DMS 273 (cell line): ENCODE results near the gene C1QTNF5.
A peak's percentile ranks its signal among the peaks of the same experiment; 100 is the strongest.

Experiments
- DNase-seq: peaks from one replicate; lab custom pipeline; 2025; ENCODE audit not compliant: unreplicated experiment; lab: John Stamatoyannopoulos, UW

The C1QTNF5 gene

GRCh38 chr11:119318240-119319135, 22.2 kb downstream of the C1QTNF5 start:
- peak; percentile 14 for DNase-seq

DNA sequence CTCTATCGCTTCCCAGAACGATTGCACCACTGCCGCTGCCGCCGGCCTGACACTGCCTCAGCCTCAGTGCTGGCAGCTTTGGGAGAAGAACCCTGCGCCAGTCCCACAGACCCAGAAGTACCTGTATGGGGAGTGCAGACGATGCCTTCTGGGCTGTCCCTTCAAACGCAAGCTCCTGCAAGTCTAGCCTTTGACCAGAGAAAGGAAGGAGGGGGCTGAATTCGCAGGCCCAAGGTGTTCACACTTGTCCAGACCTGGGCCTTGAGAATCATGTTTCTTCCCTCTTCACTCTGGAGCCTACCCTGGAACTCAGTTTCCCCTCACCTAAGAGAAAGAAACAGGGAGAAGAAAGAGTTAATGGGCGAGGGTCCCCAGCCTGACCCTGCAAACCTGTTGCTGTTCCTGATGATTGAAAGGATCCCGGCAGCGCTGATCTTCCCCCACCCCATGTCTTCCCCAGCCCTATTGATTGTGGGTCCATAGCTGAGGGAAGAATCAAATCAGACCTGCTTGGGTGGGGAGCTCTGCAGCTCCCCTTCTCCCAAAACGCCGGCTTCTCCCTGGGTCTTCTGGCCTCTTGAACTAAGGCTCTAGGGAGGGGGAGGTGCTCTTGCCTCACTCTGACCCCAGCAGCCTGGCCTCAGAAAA, 23.0 kb downstream of the C1QTNF5 start:
- DNase-seq = no peak

DNA sequence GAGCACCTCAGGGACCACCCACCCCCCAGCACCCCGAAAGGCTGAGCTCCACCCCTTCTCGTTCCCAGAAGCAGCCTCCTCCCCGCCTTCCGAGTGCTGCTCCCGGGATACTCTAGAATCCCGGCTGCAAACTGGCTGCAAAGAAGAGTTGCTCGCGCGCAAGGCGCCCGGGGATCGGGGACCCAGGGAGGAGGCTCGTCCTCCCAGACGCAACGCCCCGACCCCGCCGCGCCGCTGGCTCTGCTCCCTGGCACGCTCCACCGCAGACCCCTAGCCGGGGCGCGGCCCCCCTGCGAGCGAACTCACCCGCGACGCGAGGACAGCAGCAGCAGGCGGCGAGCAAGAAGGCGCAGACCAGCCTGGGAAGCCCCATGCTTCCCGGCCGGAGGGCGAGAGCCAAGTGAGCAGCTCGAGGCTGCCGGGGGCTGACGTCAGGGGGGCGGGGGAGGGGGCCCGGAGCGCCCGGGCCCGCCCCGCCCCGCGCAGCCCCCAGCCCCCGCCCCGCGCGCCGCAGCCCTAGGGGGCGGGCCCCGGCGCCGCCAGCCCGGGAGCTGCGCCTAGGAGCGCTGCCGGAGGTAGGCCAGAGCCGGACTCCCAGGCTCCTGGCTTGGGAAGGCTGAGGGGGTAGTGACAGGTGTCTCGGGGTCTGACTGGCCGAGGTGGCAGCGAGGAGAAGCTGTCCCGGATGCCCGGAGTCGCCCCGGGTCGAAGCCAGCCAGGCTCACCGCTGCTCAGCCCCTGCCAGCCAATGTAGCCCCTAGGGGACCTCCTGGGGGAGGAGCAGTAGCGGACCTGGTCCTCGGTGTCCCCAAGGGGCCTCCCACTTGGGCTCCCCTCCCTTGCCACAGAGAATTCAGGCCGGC, 23.7 kb downstream of the C1QTNF5 start, which contains the start of gene MCAM:
TSS of gene MCAM (minus strand) at position 402 of the 863 bp plus-strand sequence. CDS start at position 373, 29 bp downstream.
- DNase-seq = peak; percentile 71

- DNase-seq = peak; percentile 79
Observed at GRCh38 chr11:119316016-119316728, 24.5 kb downstream of the C1QTNF5 start.

DNA sequence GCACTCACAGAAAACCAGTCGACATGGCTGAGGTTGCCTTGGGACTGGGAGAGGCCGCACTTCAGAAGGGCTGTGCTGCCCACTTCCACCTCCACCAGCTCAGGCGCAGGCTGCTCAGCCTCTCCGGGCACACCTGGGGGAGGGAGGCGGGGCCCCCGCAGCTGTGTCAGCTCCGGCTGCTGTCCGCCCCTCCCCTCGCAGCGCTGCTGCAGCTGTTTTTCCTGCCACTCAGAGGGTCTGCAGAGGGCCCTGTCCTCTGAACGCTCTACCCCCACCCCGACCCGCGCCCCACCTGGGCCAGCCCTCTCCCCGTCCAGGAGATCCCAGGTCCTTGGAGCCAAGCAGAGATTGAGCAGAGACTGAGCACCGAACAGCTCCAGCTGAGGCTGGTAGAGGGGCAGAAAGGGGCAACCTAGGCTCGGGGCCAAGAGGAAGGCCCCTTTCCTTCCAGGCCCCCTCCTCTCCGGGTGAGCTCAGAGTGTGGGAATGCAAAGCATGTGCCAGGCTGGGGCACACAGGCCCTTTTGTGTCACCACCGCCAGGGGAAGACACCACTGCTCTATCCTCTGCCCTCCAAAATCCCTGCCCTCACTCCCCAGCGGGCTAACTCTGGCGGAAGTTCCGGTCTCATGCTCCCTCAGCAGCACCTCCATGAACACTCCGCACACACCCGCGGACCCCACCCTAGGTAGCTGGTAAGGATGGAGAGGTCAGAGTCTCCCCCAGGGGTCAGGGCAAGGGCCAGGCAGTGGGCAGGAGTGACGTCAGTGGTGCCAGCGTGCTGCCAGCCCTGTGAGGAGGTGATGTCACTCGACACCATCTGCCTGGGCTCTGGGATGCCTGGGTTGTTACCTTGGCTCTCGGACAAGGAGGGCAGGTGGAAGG, 25.3 kb downstream of the C1QTNF5 start:
- peak; percentile 76 for DNase-seq

GRCh38 chr11:119314726-119315125, 26.0 kb downstream of the C1QTNF5 start:
- DNase-seq = no peak

GRCh38 chr11:119310682-119311052, 30.0 kb downstream of the C1QTNF5 start:
- DNase-seq = no peak

DNA sequence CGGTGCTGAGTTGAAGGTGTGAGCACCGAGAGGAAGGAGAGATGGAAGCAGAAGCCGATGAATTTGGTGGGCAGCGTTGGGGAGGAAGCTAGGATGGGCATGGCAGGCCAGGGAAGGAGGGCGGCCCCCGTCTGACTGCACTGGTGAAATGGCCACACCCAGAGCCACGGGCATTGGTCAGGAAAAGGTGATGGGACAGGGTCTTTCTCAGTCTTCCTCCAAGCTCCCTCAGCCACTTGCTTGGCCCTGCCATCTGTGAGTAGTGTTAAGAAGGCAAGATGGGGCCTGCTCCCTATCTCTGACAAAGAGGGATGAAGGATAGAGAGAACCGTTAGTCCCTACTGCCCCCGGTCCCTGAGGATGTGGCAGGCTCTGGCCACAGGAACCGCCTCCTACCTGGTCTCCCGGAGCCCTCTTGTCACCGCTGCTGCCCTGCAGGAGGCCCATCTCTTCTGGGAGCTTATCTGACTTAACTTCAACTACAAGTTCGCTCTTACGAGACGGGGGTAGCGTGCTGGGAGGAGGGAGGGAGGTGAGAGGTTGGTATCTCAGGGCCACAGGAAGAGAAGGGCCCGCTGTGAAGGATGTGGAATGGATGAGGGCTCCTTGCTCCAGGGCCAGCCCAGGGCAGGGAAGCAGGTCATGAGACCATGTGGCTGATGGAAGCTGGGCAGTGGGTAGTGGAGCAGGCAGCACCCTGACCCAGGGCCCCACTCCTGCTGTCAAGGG, 30.6 kb downstream of the C1QTNF5 start:
- DNase-seq = no peak

- no peak for DNase-seq
Observed at GRCh38 chr11:119309411-119309810, 31.3 kb downstream of the C1QTNF5 start.

DNA sequence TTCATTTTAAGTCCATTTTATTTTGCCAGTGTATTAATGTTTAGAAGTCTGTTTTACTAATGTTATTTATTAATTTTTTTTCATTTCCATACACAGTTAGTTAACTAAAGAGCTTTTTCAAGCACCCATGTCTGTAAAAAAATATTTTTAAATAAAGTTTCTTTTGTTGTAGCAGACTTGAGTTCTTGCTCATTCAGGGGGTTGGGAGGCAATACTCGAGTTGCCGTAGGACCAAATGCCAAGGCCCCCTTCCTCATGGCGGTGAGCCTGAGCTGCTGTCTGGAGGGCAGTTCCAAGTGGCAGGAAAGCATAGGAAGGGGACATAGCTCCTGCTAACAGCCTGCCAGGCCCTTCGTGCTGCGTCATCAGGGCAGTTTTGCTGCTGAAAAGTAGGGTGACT, 32.7 kb downstream of the C1QTNF5 start:
- DNase-seq = no peak

DNA sequence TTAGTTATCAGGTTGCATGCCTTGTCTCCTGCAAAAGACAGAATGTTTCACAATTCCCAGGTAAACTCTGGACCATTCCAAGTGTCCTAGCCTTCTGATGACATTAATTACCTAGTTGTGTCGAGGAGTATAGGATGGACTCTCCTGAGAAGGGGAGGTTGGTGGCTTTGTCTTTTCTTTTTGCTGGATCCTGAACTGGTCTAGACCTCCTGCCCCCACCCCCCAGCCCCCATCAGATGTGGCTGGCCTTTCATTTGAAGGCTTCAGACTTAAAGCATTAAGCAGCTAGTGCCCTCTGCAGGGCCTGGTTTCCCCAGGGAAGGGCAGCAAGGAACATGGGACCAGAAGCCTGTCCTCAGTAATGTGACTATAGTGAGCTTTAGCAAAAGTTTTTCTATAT, 33.5 kb downstream of the C1QTNF5 start:
- peak; percentile 16 for DNase-seq

GRCh38 chr11:119306373-119306890, 34.3 kb downstream of the C1QTNF5 start:
- DNase-seq = no peak

DNA sequence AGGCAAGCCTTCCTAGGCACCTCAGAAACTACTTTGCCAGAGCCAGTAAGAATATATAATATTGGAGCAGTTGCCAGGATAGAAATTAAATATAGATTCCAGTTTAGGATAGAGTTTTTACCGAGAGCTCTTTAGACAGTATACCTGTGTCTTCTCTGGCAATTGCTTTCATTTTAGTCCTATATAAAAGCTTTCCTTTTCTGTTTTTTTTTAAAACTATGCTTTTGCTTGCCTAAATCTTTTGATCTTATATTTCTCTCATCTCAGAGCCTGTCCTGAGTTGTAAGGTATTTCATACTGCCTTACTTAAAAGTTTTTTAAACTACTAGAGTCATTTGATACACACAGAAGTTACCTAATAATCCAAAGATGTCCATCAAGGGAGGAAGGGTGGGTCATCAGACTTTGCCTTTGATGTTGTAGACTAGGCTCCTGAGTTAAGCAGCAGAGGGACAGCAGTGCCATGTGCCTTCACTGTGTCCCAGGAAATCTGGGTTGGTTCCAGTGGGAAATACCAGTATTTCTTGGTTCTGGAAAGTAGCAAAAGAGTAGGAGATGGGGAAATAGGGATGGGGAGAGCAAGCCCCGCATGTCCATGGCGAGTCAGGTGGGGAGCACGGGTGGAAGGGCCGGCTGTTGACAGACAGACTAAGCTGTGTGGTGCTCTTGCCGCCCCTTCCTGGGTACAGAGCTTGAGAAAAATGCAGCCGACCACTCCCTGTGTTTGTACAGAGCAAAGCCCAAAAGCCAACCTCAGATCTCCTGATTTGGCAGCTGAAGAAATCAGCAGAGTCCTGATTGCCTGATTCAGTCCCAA, 34.9 kb downstream of the C1QTNF5 start:
- DNase-seq = no peak

DNA sequence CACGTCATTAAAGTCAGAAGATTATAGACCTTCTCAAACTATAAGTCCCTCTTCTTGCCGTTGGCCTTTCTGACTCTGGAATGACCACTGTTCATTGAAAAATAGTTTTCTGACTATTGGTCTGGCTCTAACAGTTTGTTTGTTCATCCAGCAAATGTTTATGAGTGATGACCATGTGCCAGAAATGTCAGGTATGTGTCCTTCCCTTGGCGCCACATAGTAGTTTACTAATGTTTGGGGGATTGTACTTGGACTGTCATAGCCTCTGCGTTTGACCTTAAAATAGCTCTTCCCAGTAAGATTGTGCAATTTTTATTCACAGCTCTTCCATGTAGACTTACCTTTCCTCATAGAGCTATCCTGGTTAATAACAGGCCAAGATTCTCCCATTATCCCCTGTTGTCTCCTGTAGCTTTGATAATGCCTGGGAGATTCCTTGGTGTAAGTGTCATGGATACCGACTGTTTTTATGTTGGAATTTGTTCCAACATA, 37.4 kb downstream of the C1QTNF5 start:
- no peak for DNase-seq

DNA sequence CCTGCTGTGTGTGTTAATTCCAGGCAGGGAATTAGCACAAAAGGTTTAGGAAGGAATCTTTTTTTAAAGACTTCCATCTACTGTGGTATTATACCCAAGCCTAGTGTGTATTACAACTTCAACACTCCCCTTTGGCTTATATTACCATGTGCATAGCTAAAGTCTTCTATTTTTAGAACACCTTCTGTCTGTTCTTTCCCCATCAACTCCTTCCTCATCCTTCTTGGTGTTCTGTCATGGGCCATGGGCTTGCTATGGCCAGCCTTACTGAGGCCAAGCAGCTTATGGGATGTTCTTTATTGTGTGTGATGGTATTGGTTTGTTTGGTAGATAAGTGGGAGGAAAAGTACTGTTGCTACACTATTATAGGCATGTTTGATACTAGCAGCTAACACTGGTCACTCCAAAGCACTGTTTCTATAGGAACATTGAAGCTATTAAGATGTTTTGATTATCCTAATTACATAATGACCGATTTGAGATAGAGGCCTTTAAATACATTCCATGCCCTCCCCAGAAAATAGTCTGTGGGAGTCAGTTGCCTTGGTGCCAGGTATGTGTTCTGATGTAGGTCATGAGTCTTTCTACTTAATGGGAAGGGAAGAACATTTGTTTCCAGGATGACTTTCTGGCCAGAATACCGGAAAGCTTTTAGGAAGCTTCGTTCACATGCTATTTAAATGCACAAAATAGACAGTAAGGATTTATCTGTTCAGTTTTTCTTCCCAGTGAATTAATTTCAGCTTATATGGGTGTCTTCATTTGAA, 40.3 kb downstream of the C1QTNF5 start:
- peak; percentile 25 for DNase-seq

GRCh38 chr11:119299416-119299815, 41.3 kb downstream of the C1QTNF5 start:
- DNase-seq = no peak

DNA sequence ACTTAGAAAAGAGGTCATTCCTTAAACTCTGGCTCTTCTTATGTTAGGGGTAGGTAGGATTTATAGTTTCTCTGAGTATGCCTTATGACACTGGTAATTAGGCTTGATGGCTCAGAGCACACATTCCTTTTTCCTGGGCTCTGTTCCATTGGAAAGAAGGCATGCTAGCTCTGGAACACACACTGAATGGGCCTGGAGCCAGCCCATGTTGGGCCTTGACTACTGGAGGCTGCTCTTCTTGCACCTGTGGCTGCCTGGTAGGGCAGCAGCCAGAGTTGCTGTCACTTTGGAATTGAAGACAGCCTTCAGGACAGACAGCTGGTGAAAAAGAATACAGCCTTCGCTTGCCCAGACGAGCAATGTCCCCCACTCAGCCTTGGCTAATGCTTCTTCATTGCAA, 42.0 kb downstream of the C1QTNF5 start:
- no peak for DNase-seq
